Effector CD4-positive, alpha-beta T cell (primary cell): ENCODE data around the gene COG2.
"Not testable (repeated sequence)": the region's sequence is repeated elsewhere in the genome, so short reads cannot be mapped to it uniquely, and the experiment has no call there.

Experiments
- DNase-seq: peaks from one replicate; pipeline ENCODE4 v3.0.0-alpha.2; 2020

COG2 gene

DNA sequence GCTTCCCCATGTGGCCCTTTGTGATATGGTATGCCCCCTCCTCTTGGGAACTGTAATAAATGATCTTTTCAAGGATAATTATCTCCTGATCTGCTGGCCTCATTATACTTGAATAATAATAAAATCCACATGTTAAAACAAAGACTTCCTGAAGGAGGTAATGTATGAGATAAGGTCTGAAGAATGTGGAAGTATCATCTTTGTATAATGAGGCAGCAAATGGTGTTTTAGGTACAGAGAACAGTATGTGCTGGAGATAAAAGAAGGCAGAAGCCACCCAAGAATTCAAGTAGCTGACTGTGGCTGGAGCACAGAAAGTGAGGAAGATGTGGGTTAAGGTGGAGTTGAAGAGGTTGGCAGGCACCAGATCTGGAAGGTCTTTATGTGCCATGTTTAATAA is 12.8 kb upstream of the COG2 start:
- DNase-seq, result no peak

DNA sequence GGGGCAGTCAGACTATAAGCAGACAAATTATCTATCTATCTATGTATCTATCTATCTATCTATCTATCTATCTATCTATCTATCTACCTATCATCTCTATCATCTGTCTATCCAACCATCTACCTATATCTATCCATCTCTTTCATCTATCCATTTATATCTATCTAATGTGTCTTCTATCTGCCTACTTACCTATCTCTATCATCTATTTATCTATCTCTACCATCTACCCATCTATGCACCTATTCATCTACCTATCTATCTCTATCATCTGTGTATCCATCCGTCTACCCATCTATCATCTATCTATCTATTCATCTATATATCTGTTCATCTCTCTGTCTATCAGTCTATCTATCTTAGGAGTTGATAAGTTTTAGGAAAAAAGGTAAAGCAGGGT is 10.8 kb upstream of the COG2 start:
- DNase-seq, result no peak

DNA sequence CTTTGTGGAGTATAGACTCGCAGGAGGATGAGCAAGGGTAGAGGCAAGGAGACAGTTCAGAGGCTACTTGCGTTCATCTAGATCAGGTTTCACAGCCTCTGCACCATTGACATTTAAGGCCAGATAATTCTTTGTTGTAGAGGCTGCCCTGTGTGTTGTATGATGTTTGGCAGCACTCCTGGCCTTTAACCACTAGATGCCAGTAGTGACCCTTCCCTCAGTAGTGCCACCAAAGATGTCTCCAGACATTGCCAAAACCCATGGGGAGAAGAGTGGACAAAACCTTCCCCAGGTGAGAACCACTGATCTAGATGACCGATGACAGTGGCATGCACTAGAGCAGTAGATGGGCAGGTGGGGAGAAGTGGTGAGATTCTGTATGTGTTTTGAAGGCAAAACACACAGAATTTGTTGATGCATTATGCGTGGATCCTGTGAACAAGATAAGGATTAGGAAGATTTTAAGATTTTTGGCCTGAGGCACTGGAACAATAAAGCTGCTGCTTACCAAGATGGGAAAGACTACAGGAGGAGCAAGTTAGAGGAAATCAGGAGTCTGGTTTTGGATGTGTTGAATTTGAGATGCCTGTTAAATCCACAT is 9.9 kb upstream of the COG2 start:
- DNase-seq, result no peak

DNA sequence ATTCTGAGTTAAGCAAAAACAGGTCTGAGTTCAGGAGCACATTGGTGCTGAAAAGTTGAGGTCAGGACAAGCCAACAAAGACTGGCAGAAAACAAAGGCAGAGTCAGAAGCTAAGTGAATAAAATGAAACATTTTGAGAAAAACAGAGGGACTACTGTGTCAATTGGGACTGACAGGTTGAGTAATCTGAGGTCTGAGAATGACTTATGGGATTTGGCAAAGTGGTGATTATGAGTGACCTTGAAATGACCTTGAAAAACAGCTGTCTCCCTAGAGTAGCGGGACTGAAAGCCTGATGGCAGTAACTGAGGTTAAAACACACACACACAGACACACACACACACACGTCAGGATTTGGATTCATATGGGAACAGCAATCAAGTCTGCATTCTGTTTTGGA is 8.8 kb upstream of the COG2 start:
- DNase-seq, result no peak

DNA sequence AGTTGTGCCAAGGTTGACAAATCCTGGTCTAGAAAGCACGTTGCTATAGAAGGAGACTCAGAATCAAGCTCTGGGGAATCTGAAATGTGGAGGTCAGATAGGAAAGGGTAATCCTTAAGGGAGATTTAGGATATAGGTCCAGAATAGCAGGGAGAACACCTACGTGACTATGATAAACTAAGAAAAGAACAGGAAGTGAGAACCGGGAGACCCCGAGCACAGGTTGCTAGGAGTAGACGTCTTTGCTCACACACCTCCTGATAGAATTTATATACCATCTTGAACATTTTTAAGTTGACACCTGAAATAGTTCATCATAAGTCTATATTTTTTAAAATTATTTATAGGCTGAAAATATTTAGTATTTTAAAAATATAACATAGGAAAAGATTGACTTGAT is 7.9 kb upstream of the COG2 start:
- DNase-seq, result no peak

GRCh38 chr1:230636575-230637148 is 5.6 kb upstream of the COG2 start:
- no peak for DNase-seq

- DNase-seq, result no peak
Observed at GRCh38 chr1:230639714-230640209, 2.5 kb upstream of the COG2 start.

- DNase-seq, result no peak
Observed at GRCh38 chr1:230641346-230641745, 935 bp upstream of the COG2 start.

- DNase-seq, result no peak
Observed at GRCh38 chr1:230641900-230642262, 400 bp upstream of the COG2 start.

DNA sequence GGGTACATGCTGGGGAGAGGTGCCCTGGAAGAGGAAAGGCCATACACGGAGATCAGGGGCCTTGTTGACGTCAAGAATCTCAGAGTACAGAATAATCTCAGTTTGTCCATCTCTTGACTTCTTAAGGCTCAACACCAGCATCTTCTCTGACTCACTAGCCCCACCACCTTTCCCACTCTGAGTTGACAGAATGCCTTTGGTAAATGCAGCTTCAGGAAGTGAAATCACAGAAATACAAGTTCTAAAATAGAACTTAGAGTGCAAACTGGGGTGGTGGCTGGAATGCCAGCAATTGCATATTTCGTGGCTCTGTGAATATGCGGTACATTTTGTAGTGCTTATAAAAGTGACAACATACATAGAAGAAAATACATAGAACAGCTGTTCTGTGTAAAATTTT is 1.6 kb downstream of the COG2 start:
- DNase-seq, result no peak

DNA sequence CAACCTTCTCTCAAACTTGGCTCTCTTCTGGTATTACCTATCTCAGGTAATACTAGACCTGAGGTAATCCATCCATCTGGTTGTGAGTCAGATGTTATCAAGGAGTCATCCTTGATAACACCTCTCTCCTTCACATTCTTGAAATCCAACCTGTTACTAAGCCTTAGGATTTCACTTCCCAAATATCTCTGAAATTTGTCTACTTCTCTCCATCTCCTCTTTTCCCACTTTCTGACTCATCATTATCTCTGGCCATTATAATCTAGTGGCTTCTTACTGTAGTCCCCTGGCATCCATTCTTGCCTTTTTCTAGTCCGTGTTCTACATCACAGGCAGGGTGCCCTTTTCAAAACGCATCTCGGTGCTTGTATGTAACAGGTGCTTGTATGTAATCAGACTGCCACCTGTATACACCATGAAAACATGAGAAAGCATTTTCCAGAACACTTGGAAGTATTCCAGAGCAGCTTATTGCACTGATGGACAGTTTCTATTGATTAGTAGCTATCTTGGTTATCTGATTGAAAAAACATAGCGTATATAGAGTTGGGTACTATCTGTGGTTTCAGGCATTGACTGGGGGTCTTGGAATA is 4.5 kb downstream of the COG2 start:
- no peak for DNase-seq

GRCh38 chr1:230647321-230647720 is 5.0 kb downstream of the COG2 start:
- no peak for DNase-seq

DNA sequence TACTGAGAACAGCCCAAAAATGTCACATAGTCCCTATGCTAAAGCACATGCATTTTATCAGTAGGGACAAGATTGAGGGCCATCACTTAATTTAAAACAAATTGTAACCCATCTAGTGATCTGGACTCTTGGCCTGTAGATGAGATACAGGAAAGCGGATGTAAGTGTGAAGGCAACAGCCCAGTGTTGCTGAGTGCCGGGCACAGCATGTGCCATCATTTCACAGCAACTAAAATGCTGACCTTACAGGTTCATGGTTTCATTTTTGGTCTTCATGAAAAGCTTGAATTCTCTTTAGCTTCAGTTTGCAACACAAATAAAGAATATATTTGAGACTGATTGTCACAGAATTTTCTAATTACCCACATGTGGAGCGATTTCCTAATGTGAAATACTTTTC is 5.8 kb downstream of the COG2 start:
- no peak for DNase-seq

GRCh38 chr1:230650300-230650699 is 8.0 kb downstream of the COG2 start:
- DNase-seq, result no peak

GRCh38 chr1:230651235-230651634 is 9.0 kb downstream of the COG2 start:
- no peak for DNase-seq

- not testable (repeated sequence) for DNase-seq
Observed at GRCh38 chr1:230656719-230657118, 14.4 kb downstream of the COG2 start.

GRCh38 chr1:230658103-230658502 is 15.8 kb downstream of the COG2 start:
- not testable (repeated sequence) for DNase-seq

- DNase-seq, result no peak
Observed at GRCh38 chr1:230658691-230659090, 16.4 kb downstream of the COG2 start.

DNA sequence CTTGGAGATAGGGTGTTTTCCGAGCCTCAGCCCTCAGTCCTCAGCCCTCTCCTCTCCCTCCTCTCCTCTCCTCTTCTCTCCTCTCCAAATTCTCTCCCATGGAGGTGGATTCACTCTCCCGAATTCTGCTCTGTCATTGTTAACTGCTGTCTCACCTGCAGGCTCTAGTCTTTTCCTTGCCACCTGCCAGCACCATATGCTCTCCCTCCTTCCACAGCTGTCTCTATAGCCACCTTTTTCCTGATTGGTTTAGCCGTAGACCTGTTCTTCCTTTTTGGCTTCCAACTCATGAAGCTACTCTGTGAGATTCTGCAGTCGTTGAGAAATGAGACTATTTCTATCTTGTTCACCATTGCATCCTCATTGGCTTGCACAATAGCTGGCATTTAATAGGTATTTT is 19.7 kb downstream of the COG2 start:
- DNase-seq, result no peak

DNA sequence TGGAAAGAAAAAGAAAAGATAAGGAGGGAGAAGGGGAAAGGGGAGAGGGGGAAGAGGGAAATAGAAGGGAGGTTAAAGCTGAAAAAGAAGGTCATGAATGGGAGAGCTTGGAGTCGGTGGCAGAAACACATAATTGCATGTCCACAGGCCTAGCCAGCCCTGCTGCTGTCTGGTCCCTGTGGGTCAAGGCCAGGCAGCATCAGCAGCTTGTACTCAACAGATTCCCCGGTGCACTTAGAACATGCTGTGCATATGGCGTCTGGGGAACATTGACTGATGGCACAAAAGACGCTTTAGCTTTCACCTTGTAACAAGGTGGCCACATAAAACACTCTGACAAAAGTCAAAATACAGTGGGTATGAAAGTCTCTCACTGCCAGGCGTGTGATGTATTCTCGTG is 25.9 kb downstream of the COG2 start:
- no peak for DNase-seq

- no peak for DNase-seq
Observed at GRCh38 chr1:230669543-230669942, 27.3 kb downstream of the COG2 start.

- no peak for DNase-seq
Observed at GRCh38 chr1:230674581-230674980, 32.3 kb downstream of the COG2 start.

- no peak for DNase-seq
Observed at GRCh38 chr1:230677200-230677599, 34.9 kb downstream of the COG2 start.

GRCh38 chr1:230679192-230679591 is 36.9 kb downstream of the COG2 start:
- DNase-seq, result no peak

DNA sequence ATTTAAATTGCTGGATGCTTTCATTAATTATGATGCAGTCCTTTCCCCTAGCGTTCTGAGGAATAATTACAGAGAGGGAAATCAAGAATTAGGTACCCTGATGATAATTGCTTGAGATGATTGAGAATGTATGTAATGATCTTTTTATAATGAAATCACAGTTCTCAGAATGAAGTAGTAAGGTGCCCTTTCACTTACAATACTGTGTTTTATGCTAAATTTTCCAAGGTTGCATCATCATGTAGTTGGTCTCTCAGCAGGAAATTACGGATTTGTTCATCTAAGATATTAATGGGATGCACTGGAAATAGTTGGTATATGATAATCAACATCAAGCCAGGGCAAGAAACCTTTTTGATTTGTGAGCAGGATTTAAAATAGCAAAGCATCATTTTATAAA is 37.5 kb downstream of the COG2 start:
- no peak for DNase-seq
